EL (cell line): ENCODE results near the gene CHMP1B.
"Not testable (repeated sequence)": the region's sequence is repeated elsewhere in the genome, so short reads cannot be mapped to it uniquely, and the experiment has no call there.

Experiments used
- DNase-seq: peaks from one replicate; pipeline ENCODE4 v3.0.0-alpha.2; 2016

Gene CHMP1B

GRCh38 chr18:11842562-11842961, 8.7 kb upstream of the CHMP1B start:
- no peak for DNase-seq

GRCh38 chr18:11844436-11844835, 6.8 kb upstream of the CHMP1B start:
- no peak for DNase-seq

- no peak for DNase-seq
These were observed 5.6 kb upstream of the CHMP1B start for GRCh38 chr18:11845654-11846053.

- DNase-seq = no peak
These were observed 3.4 kb upstream of the CHMP1B start for GRCh38 chr18:11847811-11848210.

- DNase-seq = no peak
These were observed 1.9 kb upstream of the CHMP1B start for GRCh38 chr18:11849279-11849678.

- DNase-seq = peak; percentile 86
These were observed 1.2 kb upstream of the CHMP1B start for GRCh38 chr18:11849841-11850634.

- DNase-seq = no peak
These were observed 430 bp upstream of the CHMP1B start for GRCh38 chr18:11850821-11851145.

- DNase-seq = peak; percentile 43
These were observed 659 bp downstream of the CHMP1B start for GRCh38 chr18:11851806-11852337.

GRCh38 chr18:11854554-11854953, 3.3 kb downstream of the CHMP1B start:
- DNase-seq = not testable (repeated sequence)

- peak; percentile 94 for DNase-seq
These were observed 6.1 kb downstream of the CHMP1B start for GRCh38 chr18:11857177-11857887.

- DNase-seq = peak; percentile 18
These were observed 8.1 kb downstream of the CHMP1B start for GRCh38 chr18:11859282-11859830.

- DNase-seq = peak; percentile 87
These were observed 8.7 kb downstream of the CHMP1B start for GRCh38 chr18:11859903-11860407.

- no peak for DNase-seq
These were observed 9.6 kb downstream of the CHMP1B start for GRCh38 chr18:11860594-11861450.

GRCh38 chr18:11861583-11862288, 10.5 kb downstream of the CHMP1B start:
- DNase-seq = no peak

- no peak for DNase-seq
These were observed 11.4 kb downstream of the CHMP1B start for GRCh38 chr18:11862468-11863137.

GRCh38 chr18:11864471-11864870, 13.3 kb downstream of the CHMP1B start:
- DNase-seq = no peak

GRCh38 chr18:11865071-11865470, 13.9 kb downstream of the CHMP1B start:
- no peak for DNase-seq

GRCh38 chr18:11866329-11866728, 15.1 kb downstream of the CHMP1B start:
- DNase-seq = no peak

GRCh38 chr18:11866764-11867163, 15.6 kb downstream of the CHMP1B start:
- no peak for DNase-seq

GRCh38 chr18:11868230-11868629, 17.0 kb downstream of the CHMP1B start:
- no peak for DNase-seq

GRCh38 chr18:11871501-11871900, 20.3 kb downstream of the CHMP1B start:
- DNase-seq = no peak
